T47D (cell line): ENCODE results near the gene FRAS1.

Experiments
- DNase-seq, 2 experiments: peaks; one replicate each; pipeline versions ENCODE4 v3.0.0 to v3.0.0-alpha.2; 2011 to 2012; ENCODE audit warnings: low read depth in 1 of 2, low spot score in 1 of 2
- JUND ChIP-seq: IDR thresholded peaks from 2 replicates; pipeline ENCODE4 v1.6.1; 2012; ENCODE audit warnings: low read depth
- in situ Hi-C: cut with HindIII; loops from 2 replicates; pipeline ENCODE4 v1.10.0; 2016; ENCODE audit warnings: low sequenced_read_pairs, low pct_unique_long_range_greater_than_20kb

FRAS1 gene

GRCh38 chr4:78518561-78518960 lies 461.4 kb downstream of the FRAS1 start:
- no peak for TF ChIP-seq JUND
- in situ Hi-C loops, result no loop called here
- no peak for DNase-seq

- in situ Hi-C loops, result no loop called here
- TF ChIP-seq JUND, result no peak
- DNase-seq, result no peak
These were observed 462.8 kb downstream of the FRAS1 start for GRCh38 chr4:78519962-78520361.

- in situ Hi-C loops, result no loop called here
- TF ChIP-seq JUND, result no peak
- no peak for DNase-seq
These were observed 463.7 kb downstream of the FRAS1 start for GRCh38 chr4:78520808-78521226.

- no peak for TF ChIP-seq JUND
- in situ Hi-C loops, result no loop called here
- no peak for DNase-seq
These were observed 466.9 kb downstream of the FRAS1 start for GRCh38 chr4:78524009-78524408.

GRCh38 chr4:78525559-78525958 lies 468.4 kb downstream of the FRAS1 start:
- in situ Hi-C loops, result no loop called here
- TF ChIP-seq JUND, result no peak
- DNase-seq, result no peak

GRCh38 chr4:78527103-78527502 lies 470.0 kb downstream of the FRAS1 start:
- TF ChIP-seq JUND, result no peak
- no peak for DNase-seq
- in situ Hi-C loops, result no loop called here

GRCh38 chr4:78527555-78527954 lies 470.4 kb downstream of the FRAS1 start:
- no peak for DNase-seq
- no peak for TF ChIP-seq JUND
- in situ Hi-C loops, result no loop called here

GRCh38 chr4:78528327-78528726 lies 471.2 kb downstream of the FRAS1 start:
- in situ Hi-C loops, result no loop called here
- no peak for TF ChIP-seq JUND
- no peak for DNase-seq

- in situ Hi-C loops, result no loop called here
These were observed 472.6 kb downstream of the FRAS1 start for GRCh38 chr4:78529569-78530209.

GRCh38 chr4:78532046-78532445 lies 474.9 kb downstream of the FRAS1 start:
- no peak for DNase-seq
- in situ Hi-C loops, result no loop called here
- TF ChIP-seq JUND, result no peak

More at GRCh38 chr4:78529569-78530209, 472.6 kb downstream of the FRAS1 start:
- TF ChIP-seq JUND, result no peak
- no peak for DNase-seq

- in situ Hi-C loops, result no loop called here
- no peak for DNase-seq
- no peak for TF ChIP-seq JUND
These were observed 476.7 kb downstream of the FRAS1 start for GRCh38 chr4:78533854-78534253.

GRCh38 chr4:78534286-78534955 lies 477.3 kb downstream of the FRAS1 start:
- in situ Hi-C loops, result no loop called here
- TF ChIP-seq JUND, result no peak
- DNase-seq, result no peak

GRCh38 chr4:78542373-78542772 lies 485.2 kb downstream of the FRAS1 start:
- DNase-seq, result no peak
- no peak for TF ChIP-seq JUND
- in situ Hi-C loops, result no loop called here
